ENCODE measurements around the gene GMCL1. TPM values are rescaled to one million over a fixed set of nuclear protein-coding genes. Genes with fewer than 3 reads are reported as not detected.
A peak's percentile ranks its signal among the peaks of the same experiment; 100 is the strongest.

The GMCL1 gene
- total and polyA plus RNA-seq, 5 donors from 2014 or later, result 32.3 to 36.0 (median 33.4) TPM

DNA sequence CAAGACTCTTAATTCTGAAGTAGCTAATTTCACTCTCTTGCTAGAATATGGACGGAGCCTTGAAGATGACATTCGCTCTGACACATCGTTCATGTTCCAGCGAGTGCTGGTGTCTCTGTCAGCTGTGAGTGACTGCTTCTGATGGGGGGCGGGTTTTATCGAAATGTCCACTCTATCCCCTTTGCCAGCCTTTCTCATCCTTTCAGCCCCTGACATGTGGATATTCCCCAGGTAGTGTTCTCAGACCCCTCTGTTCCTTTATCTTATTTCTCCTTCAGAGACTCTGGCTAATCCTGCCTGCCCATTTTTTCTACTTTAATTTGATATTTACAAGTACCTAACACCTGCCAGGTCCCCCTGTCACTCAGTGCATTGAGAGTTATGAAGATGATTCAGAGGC is 18.9 kb upstream of the GMCL1 start:
- Histone ChIP-seq H3K9me3 (ENCODE audit: control insufficient read depth in 2 of 2, low read length in 2 of 2) (no peaks in the 10 kb centered on the region), H3K4me1 (ENCODE audit: control insufficient read depth, insufficient read depth, low read length, poor library complexity, severe bottlenecking) (no peaks in the 10 kb centered on the region), H3K27ac (ENCODE audit: insufficient read depth, low read length, poor library complexity, severe bottlenecking) (no peak overlapping the region), H3K27me3 (ENCODE audit: control insufficient read depth, insufficient read depth, low read length) (no peaks in the 10 kb centered on the region), H3K4me3 (ENCODE audit: low read depth, low read length) (no peak overlapping the region), H3K36me3 (ENCODE audit: control insufficient read depth, insufficient read depth, low read length) (peaks cover 5% of the 10 kb centered on the region)
- Mint-ChIP-seq H3K4me3 (no peak overlapping the region), H3K27ac (no peak overlapping the region), H3K27me3 (no peaks in the 10 kb centered on the region), H3K36me3 (peaks cover 12% of the 10 kb centered on the region), H3K9me3 (no peaks in the 10 kb centered on the region), H3K4me1 (no peaks in the 10 kb centered on the region)
- DNase-seq (no peak), ATAC-seq (ENCODE audit: low read depth in 2 of 2) (no peak)

DNA sequence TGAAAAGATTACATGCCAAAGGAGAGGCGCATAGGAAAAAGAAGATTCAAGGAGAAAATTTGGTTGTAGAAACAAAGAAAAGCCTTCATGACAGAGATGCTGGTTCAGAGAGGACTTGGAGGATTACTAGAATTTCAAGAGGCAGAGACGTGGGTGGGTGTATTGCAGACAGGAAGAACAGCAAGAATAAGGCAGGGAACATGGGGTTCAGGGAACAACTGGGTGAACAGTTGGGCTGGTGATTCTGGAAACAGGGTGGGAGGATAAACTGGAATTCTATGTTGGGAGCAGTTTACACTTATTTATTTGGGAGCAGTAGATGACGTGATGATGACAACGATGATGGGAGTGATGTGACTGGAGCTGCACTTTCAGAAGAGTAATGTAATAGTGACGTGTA is 18.4 kb upstream of the GMCL1 start:
- ATAC-seq (ENCODE audit: low read depth in 2 of 2) (no peak), DNase-seq (no peak)
- Histone ChIP-seq H3K9me3 (ENCODE audit: control insufficient read depth in 2 of 2, low read length in 2 of 2) (no peaks in the 10 kb centered on the region), H3K4me3 (ENCODE audit: low read depth, low read length) (no peak overlapping the region), H3K4me1 (ENCODE audit: control insufficient read depth, insufficient read depth, low read length, poor library complexity, severe bottlenecking) (no peaks in the 10 kb centered on the region), H3K27ac (ENCODE audit: insufficient read depth, low read length, poor library complexity, severe bottlenecking) (no peak overlapping the region), H3K36me3 (ENCODE audit: control insufficient read depth, insufficient read depth, low read length) (peaks cover 4% of the 10 kb centered on the region), H3K27me3 (ENCODE audit: control insufficient read depth, insufficient read depth, low read length) (no peaks in the 10 kb centered on the region)
- Mint-ChIP-seq H3K27me3 (no peaks in the 10 kb centered on the region), H3K27ac (no peak overlapping the region), H3K4me3 (no peak overlapping the region), H3K9me3 (no peaks in the 10 kb centered on the region), H3K36me3 (peaks cover 12% of the 10 kb centered on the region), H3K4me1 (no peaks in the 10 kb centered on the region)

DNA sequence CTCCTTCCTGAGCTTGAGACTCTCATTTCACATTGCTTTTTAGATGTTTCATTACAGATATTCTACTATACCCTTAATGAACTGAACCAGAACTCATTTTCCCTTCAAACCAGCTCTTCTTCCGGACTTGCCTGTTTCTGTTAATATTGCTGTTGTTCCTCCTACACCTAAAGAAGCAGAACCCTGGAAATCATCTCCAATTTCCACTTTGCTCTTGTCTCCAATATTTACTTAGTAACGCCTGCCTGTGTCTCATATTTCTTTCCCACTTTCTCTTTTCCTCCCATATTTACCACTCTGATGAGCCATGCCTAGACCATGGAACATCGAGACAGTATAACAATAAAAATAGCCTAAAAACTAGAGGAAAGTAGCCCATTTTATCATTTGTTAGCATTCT is 17.9 kb upstream of the GMCL1 start:
- Mint-ChIP-seq H3K9me3 (no peaks in the 10 kb centered on the region), H3K4me3 (no peak overlapping the region), H3K27me3 (no peaks in the 10 kb centered on the region), H3K4me1 (peaks cover 0 to 2% (median 1%) of the 10 kb centered on the region in 4 donors), H3K36me3 (peaks cover 12% of the 10 kb centered on the region), H3K27ac (no peak overlapping the region)
- no peak overlapping the region for H3K27ac ChIP-seq (ENCODE audit: insufficient read depth, low read length, poor library complexity, severe bottlenecking)
- no peak overlapping the region for H3K4me3 ChIP-seq (ENCODE audit: low read depth, low read length)
- ATAC-seq (ENCODE audit: low read depth in 2 of 2) (no peak), DNase-seq (no peak)
- peaks cover under 1% of the 10 kb centered on the region for H3K4me1 ChIP-seq (ENCODE audit: control insufficient read depth, insufficient read depth, low read length, poor library complexity, severe bottlenecking)
- no peaks in the 10 kb centered on the region for H3K36me3 ChIP-seq (ENCODE audit: control insufficient read depth, insufficient read depth, low read length)
- H3K9me3 ChIP-seq (ENCODE audit: control insufficient read depth in 2 of 2, low read length in 2 of 2), result no peaks in the 10 kb centered on the region
- H3K27me3 ChIP-seq (ENCODE audit: control insufficient read depth, insufficient read depth, low read length), result no peaks in the 10 kb centered on the region

DNA sequence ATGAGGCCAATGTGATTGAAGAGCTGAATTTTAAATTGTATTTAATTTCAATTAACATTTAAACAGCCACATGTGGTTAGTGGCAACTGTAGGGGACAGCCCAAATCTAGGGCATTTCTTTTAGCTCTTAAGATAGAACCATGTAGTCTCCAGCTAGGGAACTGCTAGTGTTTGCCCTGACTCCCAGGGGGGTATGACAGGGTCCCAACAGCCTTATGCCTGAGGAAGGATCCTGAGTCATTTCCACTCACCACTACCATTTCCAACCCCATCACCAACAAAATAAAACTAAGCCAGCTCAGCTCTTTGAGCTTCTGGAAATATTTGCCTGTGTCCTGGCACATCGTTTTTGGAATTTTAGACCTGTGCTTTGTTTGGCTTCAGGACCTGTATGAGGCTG is 13.7 kb upstream of the GMCL1 start:
- H3K4me3 Mint-ChIP-seq, result no peak overlapping the region
- peaks cover 5 to 9% (median 6%) of the 10 kb centered on the region in 4 donors for H3K4me1 Mint-ChIP-seq
- H3K36me3 ChIP-seq (ENCODE audit: control insufficient read depth, insufficient read depth, low read length), result peaks cover 1% of the 10 kb centered on the region

DNA sequence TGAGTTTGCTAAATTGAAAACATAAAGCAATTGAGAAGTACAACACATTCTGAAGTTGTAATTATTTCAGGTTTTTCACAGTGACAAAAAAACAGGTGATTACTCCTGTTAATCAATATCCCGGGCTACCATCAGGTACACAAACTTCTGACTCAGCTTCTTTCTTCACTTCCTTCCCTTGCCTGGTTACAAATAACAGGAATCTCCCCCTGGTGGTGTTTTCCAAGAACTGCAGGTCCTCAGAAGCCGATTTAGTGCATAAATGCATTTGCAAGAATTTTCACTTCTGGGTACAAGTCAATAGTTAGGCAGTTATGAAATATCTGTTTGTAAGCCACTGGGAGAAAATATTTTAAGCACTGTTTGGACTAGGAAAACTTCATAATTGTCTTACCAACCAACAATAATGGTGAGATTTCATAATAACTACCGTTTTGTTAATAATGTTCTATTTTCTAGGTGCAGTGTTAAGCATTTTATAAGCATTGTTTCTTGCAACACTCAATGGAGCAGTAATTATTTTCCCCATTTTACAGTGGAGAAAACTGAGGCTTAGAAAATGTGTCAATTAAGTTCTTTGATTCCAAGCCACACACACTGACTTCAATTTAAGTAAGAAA is 12.4 kb upstream of the GMCL1 start:
- no peak overlapping the region for H3K27ac Mint-ChIP-seq
- peak overlapping the region; percentile 39 for H3K4me3 ChIP-seq (ENCODE audit: low read depth, low read length)
- H3K4me3 Mint-ChIP-seq, result no peak overlapping the region
- peaks cover 9% of the 10 kb centered on the region for H3K4me1 ChIP-seq (ENCODE audit: control insufficient read depth, insufficient read depth, low read length, poor library complexity, severe bottlenecking)
- H3K9me3 Mint-ChIP-seq, result no peaks in the 10 kb centered on the region
- peaks cover 1% of the 10 kb centered on the region for H3K36me3 ChIP-seq (ENCODE audit: control insufficient read depth, insufficient read depth, low read length)
- ATAC-seq (ENCODE audit: low read depth in 2 of 2), result peak; percentile 74 to 79
- H3K27ac ChIP-seq (ENCODE audit: insufficient read depth, low read length, poor library complexity, severe bottlenecking), result no peak overlapping the region
- DNase-seq, result peak; percentile 65 to 91 (median 84)
- H3K9me3 ChIP-seq (ENCODE audit: control insufficient read depth in 2 of 2, low read length in 2 of 2), result no peaks in the 10 kb centered on the region
- peaks cover 5 to 9% (median 6%) of the 10 kb centered on the region in 4 donors for H3K4me1 Mint-ChIP-seq
- no peaks in the 10 kb centered on the region for H3K27me3 ChIP-seq (ENCODE audit: control insufficient read depth, insufficient read depth, low read length)
- peaks cover 19% of the 10 kb centered on the region for H3K36me3 Mint-ChIP-seq
- no peaks in the 10 kb centered on the region for H3K27me3 Mint-ChIP-seq

More for the DNA sequence above, 13.7 kb upstream of the GMCL1 start:
- H3K36me3 Mint-ChIP-seq, result peaks cover 15% of the 10 kb centered on the region
- Histone ChIP-seq H3K9me3 (ENCODE audit: control insufficient read depth in 2 of 2, low read length in 2 of 2) (no peaks in the 10 kb centered on the region), H3K27ac (ENCODE audit: insufficient read depth, low read length, poor library complexity, severe bottlenecking) (no peak overlapping the region), H3K4me3 (ENCODE audit: low read depth, low read length) (no peak overlapping the region), H3K4me1 (ENCODE audit: control insufficient read depth, insufficient read depth, low read length, poor library complexity, severe bottlenecking) (peaks cover 9% of the 10 kb centered on the region), H3K27me3 (ENCODE audit: control insufficient read depth, insufficient read depth, low read length) (no peaks in the 10 kb centered on the region)
- H3K27ac Mint-ChIP-seq, result no peak overlapping the region
- DNase-seq, result no peak
- ATAC-seq (ENCODE audit: low read depth in 2 of 2), result no peak
- no peaks in the 10 kb centered on the region for H3K9me3 Mint-ChIP-seq
- no peaks in the 10 kb centered on the region for H3K27me3 Mint-ChIP-seq

DNA sequence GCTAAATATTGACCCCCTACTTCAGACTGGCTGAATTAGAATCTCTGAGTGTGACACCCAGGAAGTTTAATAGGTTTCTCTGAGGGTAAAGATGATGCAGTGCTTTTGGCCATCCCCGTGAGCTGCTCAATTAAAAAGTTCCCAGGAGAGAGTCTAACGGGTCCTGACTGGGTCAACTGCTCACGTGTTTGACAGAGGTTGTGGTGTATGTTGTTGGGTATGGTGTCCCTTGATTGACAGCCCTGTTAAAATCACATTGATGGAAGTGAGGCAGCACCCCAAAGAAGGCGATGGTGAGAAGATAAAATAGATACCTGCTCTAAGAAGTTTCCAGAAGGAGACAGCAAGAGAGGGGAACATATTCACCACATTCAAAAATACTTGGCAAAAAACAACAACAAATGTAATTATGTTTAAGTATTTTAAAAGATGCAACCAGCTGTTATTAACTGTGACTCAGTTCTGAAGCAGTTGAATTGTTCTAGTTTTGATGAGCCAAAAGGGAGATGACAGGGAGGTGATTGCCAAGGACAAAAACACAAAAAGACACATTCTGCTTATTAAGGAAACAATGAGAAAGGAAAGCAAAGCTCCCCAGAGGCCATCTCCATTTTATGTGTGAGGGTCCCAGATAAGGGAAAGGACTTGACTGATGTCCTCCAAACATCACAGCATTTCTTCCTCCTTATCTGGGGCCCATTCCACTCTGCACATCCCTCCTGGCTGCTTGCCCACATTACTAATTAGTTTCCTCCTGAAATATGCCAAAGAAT is 11.5 kb upstream of the GMCL1 start:
- Mint-ChIP-seq H3K27me3 (no peaks in the 10 kb centered on the region), H3K4me1 (peaks cover 5 to 9% (median 6%) of the 10 kb centered on the region in 4 donors), H3K9me3 (no peaks in the 10 kb centered on the region), H3K27ac (no peak overlapping the region), H3K4me3 (no peak overlapping the region), H3K36me3 (peaks cover 13% of the 10 kb centered on the region)
- no peak overlapping the region for H3K4me3 ChIP-seq (ENCODE audit: low read depth, low read length)
- ATAC-seq (ENCODE audit: low read depth in 2 of 2) (no peak), DNase-seq (no peak)
- no peaks in the 10 kb centered on the region for H3K27me3 ChIP-seq (ENCODE audit: control insufficient read depth, insufficient read depth, low read length)
- peaks cover 9% of the 10 kb centered on the region for H3K4me1 ChIP-seq (ENCODE audit: control insufficient read depth, insufficient read depth, low read length, poor library complexity, severe bottlenecking)
- no peaks in the 10 kb centered on the region for H3K9me3 ChIP-seq (ENCODE audit: control insufficient read depth in 2 of 2, low read length in 2 of 2)
- H3K36me3 ChIP-seq (ENCODE audit: control insufficient read depth, insufficient read depth, low read length), result peaks cover 1% of the 10 kb centered on the region
- H3K27ac ChIP-seq (ENCODE audit: insufficient read depth, low read length, poor library complexity, severe bottlenecking), result no peak overlapping the region

DNA sequence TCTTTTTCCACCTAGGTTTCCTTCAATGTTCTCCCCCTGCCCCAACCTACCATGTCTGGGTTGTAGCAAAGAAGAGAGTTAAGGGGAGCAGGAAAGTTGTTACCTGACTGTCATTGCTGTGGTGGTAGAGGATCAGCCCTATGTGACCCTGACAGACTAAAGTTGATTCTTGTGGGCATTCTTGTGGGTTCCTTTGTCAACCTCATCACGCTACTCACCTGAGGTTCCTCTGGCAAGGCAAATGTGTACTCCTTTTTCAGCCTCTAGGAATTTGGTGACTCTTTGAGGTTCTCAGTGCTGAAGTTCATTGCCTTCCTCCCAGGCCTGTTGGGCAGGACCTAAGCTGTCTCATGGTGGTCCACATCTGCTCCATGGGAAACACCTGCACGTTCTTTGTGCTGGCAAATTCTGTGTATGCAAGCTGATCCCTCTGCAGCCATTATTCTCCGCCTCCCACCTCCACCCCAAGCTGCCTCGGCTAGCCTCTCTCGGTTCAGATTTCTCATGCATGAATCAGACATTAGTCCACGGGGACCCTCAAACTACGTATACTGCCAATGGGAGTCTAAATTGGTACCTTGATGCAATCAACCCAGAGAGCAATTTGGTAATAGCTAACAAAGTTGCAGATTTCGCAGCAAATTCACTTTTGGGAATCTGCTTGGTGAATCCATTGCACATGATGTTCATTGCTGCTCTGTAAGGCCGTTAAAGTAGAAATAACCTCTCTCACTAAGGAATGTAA is 1.5 kb upstream of the GMCL1 start:
- H3K9me3 Mint-ChIP-seq, result no peaks in the 10 kb centered on the region
- Histone ChIP-seq H3K4me1 (ENCODE audit: control insufficient read depth, insufficient read depth, low read length, poor library complexity, severe bottlenecking) (peaks cover 39% of the 10 kb centered on the region), H3K36me3 (ENCODE audit: control insufficient read depth, insufficient read depth, low read length) (no peaks in the 10 kb centered on the region), H3K27me3 (ENCODE audit: control insufficient read depth, insufficient read depth, low read length) (no peaks in the 10 kb centered on the region), H3K4me3 (ENCODE audit: low read depth, low read length) (no peak overlapping the region), H3K27ac (ENCODE audit: insufficient read depth, low read length, poor library complexity, severe bottlenecking) (no peak overlapping the region), H3K9me3 (ENCODE audit: control insufficient read depth in 2 of 2, low read length in 2 of 2) (no peaks in the 10 kb centered on the region)
- H3K27ac Mint-ChIP-seq, result peak overlapping the region; percentile 95 to 97 (median 97)
- no peak for DNase-seq
- ATAC-seq (ENCODE audit: low read depth in 2 of 2), result no peak
- no peaks in the 10 kb centered on the region for H3K27me3 Mint-ChIP-seq
- peak overlapping the region; percentile 73 to 97 (median 92) for H3K4me3 Mint-ChIP-seq
- peaks cover 9 to 36% (median 23%) of the 10 kb centered on the region in 4 donors for H3K4me1 Mint-ChIP-seq
- peaks cover 6% of the 10 kb centered on the region for H3K36me3 Mint-ChIP-seq

All from CD4-positive, CD25-positive, alpha-beta regulatory T cell (primary cell).